ENCODE results near the gene SETD6. TPM values are rescaled to one million over a fixed set of nuclear protein-coding genes. Genes with fewer than 3 reads are reported as not detected.

Gene SETD6
- total and polyA plus RNA-seq, 2 experiments from 2014 or later = 39.7 to 54.0 TPM

- H3K36me3 Mint-ChIP-seq (ENCODE audit: low read depth) = peaks cover 91% of the 10 kb centered on the region
- Histone ChIP-seq H3K4me3 (no peak overlapping the region), H3K4me1 (ENCODE audit: insufficient read depth) (peaks cover 9% of the 10 kb centered on the region), H3K36me3 (ENCODE audit: insufficient read depth) (peaks cover 76% of the 10 kb centered on the region), H2AFZ (no peak overlapping the region), H4K20me1 (replicated peaks; ENCODE audit: insufficient read depth) (peaks cover 31% of the 10 kb centered on the region), H3K9me2 (ENCODE audit: insufficient read depth) (no peaks in the 10 kb centered on the region), H3K79me2 (replicated peaks; ENCODE audit: insufficient read depth) (peaks cover 24% of the 10 kb centered on the region), H3K27me3 (ENCODE audit: insufficient read depth) (no peaks in the 10 kb centered on the region), H3F3A (replicated peaks; ENCODE audit: low read depth) (peaks cover 46% of the 10 kb centered on the region), H3K4me2 (no peak overlapping the region), H3K27ac (ENCODE audit: low read depth) (peak overlapping the region; percentile 85; the same call in 1 of the 2 replicates)
- no peak overlapping the region; the same call in 1 of the 2 replicates for H3K27ac Mint-ChIP-seq
- ATAC-seq = no peak
- peaks cover 19% of the 10 kb centered on the region for H3K27me3 Mint-ChIP-seq (ENCODE audit: insufficient read depth, low read depth, poor library complexity)
- H3K4me1 Mint-ChIP-seq = peaks cover 8% of the 10 kb centered on the region
- no peaks in the 10 kb centered on the region for H3K9me3 Mint-ChIP-seq
- no peak overlapping the region for H3K4me3 Mint-ChIP-seq
- TF ChIP-seq NANOG (IDR thresholded peaks at IDR 0.05; ENCODE audit: borderline replicate concordance) (no peak), JUNB (IDR thresholded peaks at IDR 0.05; ENCODE audit: unreplicated experiment) (no peak), EZH2phosphoT487 (IDR thresholded peaks at IDR 0.05; ENCODE audit: unreplicated experiment) (no peak), ZNF331 (CRISPR knock-in tag; IDR thresholded peaks at IDR 0.05; ENCODE audit: low read depth) (no peak), ETS1 (IDR thresholded peaks at IDR 0.05) (no peak), EZH2 (IDR thresholded peaks at IDR 0.05; ENCODE audit: low read depth, unreplicated experiment) (no peak), STAT1 (IDR thresholded peaks at IDR 0.05; ENCODE audit: unreplicated experiment) (no peak), POLR2AphosphoS5 (IDR thresholded peaks at IDR 0.05; ENCODE audit: low read depth) (no peak), CREB1 (CRISPR knock-in tag; IDR thresholded peaks at IDR 0.05; ENCODE audit: low read depth) (no peak), ZNF114 (CRISPR knock-in tag; IDR thresholded peaks at IDR 0.05) (no peak), ZNF462 (CRISPR knock-in tag; IDR thresholded peaks at IDR 0.05) (no peak)
- TF ChIP-seq, protein P1, sequence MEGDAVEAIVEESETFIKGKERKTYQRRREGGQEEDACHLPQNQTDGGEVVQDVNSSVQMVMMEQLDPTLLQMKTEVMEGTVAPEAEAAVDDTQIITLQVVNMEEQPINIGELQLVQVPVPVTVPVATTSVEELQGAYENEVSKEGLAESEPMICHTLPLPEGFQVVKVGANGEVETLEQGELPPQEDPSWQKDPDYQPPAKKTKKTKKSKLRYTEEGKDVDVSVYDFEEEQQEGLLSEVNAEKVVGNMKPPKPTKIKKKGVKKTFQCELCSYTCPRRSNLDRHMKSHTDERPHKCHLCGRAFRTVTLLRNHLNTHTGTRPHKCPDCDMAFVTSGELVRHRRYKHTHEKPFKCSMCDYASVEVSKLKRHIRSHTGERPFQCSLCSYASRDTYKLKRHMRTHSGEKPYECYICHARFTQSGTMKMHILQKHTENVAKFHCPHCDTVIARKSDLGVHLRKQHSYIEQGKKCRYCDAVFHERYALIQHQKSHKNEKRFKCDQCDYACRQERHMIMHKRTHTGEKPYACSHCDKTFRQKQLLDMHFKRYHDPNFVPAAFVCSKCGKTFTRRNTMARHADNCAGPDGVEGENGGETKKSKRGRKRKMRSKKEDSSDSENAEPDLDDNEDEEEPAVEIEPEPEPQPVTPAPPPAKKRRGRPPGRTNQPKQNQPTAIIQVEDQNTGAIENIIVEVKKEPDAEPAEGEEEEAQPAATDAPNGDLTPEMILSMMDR (conservative IDR thresholded peaks at IDR 0.05; ENCODE audit: low read depth in 2 of 2) = no peak
- TF ChIP-seq, protein P2, sequence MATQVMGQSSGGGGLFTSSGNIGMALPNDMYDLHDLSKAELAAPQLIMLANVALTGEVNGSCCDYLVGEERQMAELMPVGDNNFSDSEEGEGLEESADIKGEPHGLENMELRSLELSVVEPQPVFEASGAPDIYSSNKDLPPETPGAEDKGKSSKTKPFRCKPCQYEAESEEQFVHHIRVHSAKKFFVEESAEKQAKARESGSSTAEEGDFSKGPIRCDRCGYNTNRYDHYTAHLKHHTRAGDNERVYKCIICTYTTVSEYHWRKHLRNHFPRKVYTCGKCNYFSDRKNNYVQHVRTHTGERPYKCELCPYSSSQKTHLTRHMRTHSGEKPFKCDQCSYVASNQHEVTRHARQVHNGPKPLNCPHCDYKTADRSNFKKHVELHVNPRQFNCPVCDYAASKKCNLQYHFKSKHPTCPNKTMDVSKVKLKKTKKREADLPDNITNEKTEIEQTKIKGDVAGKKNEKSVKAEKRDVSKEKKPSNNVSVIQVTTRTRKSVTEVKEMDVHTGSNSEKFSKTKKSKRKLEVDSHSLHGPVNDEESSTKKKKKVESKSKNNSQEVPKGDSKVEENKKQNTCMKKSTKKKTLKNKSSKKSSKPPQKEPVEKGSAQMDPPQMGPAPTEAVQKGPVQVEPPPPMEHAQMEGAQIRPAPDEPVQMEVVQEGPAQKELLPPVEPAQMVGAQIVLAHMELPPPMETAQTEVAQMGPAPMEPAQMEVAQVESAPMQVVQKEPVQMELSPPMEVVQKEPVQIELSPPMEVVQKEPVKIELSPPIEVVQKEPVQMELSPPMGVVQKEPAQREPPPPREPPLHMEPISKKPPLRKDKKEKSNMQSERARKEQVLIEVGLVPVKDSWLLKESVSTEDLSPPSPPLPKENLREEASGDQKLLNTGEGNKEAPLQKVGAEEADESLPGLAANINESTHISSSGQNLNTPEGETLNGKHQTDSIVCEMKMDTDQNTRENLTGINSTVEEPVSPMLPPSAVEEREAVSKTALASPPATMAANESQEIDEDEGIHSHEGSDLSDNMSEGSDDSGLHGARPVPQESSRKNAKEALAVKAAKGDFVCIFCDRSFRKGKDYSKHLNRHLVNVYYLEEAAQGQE (IDR thresholded peaks at IDR 0.05; ENCODE audit: unreplicated experiment) = no peak
- no peak for DNase-seq (ENCODE audit: low spot score)
Measured at GRCh38 chr16:58519707-58520106, 4.4 kb downstream of the SETD6 start.

Measured in GM23338 (cell line).